GM18868 (cell line): Measurements from ENCODE around the gene RASSF3.
"Not testable (repeated sequence)": the region's sequence is repeated elsewhere in the genome, so short reads cannot be mapped to it uniquely, and the experiment has no call there.

Experiments
- ATAC-seq: cut with Tn5 transposase; IDR thresholded peaks from one replicate; pipeline ENCODE4 v1.9.1; 2021; ENCODE audit warnings: mild to moderate bottlenecking, moderate library complexity; ENCODE audit not compliant: unreplicated experiment

RASSF3 gene

DNA sequence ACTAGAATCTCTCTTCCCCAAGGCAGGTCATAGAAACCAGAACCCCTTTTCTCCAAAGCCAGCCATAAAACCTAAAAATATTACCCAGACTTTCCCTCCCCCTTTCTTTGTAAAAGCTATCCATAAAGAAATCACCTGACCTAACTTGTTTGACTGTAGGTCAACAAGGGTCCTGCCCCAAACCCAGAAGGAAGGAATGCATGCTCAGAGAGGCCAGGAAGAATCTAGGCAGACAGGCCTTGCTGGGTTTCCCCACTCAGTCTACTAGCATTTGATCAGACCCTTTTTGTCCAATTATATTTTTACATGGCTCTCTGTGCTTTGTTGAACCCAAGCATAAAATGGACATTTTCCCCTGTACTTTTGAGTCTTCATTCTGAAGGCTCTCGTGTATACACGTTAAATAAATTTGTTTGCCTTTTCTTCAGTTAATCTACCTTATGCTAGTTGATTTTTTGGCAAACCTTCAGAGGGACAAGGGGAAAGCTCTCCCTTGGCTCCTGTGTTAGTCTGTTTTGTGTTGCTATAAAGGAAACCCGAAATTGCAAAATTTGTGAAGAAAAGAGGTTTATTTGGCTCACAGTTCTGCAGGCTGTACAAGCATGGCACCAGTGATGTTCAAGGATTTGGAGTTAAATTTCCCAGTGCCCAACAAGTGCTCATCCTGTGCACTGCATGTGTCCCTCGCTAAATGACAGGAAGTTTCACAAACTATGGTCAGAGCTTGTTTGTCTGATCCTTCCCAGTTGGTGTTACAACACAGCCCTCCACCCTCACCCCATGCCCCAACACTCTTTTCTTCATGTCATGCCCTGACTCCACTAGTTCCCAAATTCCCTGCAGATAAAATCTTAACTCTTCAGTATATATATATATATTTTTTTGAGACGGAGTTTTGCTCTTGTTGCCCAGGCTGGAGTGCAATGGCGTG, 14.2 kb upstream of the RASSF3 start:
- no peak for ATAC-seq

- no peak for ATAC-seq
Measured at GRCh38 chr12:64598831-64599230, 11.5 kb upstream of the RASSF3 start.

DNA sequence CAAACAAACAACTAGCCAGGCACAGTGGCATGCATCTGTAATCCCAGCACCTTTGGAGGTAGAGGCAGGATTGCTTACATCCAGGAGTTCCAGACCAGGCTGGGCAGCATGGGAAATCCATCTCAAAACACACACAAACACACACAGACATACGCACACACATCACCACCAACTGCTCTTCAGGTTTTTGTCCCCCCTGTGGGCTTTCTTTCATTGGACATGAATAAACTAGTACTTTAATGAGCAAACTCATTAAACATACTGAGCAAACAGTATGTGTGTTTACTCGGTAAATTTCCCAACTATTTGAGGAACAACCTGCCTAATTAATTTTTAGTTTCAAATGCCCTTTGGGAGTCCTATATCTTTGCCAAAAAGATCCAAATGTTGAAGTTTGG, 10.1 kb upstream of the RASSF3 start:
- ATAC-seq, result no peak

DNA sequence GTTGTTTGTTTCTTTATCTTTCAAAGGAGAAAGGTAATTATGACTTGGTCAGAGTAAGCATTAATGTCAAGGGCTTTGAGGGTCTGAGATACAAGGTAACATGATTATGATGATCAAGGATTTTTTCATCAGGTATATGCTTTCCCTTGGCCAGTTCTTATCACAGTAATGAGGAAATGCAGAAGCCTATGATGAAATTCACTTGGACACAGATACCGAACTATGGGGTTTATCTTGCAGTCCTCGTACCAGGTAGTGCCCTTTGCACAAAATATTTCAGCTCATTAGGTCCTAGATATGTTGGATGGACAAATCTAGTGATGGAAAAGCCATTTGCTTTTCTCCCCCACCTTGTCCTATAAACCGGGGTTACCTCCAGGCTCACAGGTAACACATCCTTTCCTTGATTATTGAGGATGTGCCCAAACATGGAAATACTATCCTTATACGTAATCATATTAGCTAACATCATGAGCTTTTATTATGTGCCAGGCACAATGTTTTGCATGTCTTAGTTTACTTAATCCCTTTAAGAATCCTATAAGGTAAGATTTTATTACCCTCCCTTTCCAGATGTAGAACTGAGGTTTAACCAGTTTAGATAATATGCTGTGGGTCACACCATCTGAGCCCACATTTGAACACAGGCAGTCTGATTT, 7.0 kb upstream of the RASSF3 start:
- no peak for ATAC-seq

DNA sequence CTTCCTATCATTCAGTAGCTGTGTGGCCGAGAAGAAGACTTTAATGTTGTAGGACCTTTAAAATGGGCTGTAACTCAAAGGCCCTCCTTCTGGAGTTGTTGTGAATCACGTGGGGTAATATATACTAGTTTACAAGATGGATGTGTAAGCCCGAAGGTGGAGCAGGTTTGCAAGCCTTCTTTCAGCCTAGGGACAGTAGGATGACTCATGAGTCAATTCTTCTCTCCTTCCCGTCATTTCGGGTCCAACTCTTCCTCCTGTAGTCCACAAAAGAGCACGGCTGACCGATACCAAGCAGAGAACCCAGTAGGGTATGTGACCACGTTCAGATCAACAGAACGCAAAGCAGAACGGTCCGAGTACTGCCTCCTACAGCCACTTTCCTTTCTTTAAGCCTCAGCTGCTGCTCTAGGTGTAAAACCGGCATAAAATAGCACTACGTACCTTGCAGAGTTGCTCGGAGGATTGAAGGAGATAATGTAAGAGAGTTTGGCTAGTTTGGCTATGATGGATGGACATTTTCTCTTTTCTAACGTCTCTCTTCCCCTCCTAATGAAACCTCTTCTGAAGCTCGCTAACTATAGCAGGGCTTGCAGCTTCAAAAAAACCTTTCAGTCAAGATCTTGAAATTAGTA, 1.3 kb upstream of the RASSF3 start:
- peak; percentile 34 for ATAC-seq

- no peak for ATAC-seq
Measured at GRCh38 chr12:64609536-64610078, 688 bp upstream of the RASSF3 start.

- ATAC-seq, result peak; percentile 42
Measured at GRCh38 chr12:64610660-64611340, 505 bp downstream of the RASSF3 start.

- no peak for ATAC-seq
Measured at GRCh38 chr12:64611341-64612284, 1.3 kb downstream of the RASSF3 start.

GRCh38 chr12:64612843-64613242, 2.5 kb downstream of the RASSF3 start:
- ATAC-seq, result no peak

DNA sequence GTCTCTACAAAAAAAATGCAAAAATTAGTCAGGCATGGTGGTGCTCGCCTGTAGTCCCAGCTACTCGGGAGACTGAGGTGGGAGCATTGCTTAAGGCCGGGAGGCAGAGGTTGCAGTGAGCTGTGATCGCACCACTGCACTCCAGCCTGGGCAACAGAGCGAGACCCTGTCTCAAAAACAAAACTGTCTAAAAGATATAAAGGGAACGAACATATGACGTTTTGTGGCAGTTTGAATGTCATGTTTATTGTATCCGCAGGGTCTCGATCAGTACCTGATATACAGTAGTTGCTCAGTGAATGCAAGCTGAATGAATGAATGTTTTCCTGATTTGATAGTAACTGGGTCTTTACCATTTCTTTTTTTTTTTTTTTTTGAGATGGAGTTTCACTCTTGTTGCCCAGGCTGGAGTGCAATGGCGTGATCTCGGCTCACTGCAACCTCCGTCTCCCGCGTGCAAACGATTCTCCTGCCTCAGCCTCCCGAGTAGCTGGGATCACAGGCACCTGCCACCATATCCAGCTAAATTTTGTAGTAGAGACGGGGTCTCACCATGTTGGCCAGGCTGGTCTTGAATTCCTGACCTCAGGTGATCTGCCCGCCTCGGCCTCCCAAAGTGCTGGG, 3.6 kb downstream of the RASSF3 start:
- ATAC-seq, result not testable (repeated sequence)

DNA sequence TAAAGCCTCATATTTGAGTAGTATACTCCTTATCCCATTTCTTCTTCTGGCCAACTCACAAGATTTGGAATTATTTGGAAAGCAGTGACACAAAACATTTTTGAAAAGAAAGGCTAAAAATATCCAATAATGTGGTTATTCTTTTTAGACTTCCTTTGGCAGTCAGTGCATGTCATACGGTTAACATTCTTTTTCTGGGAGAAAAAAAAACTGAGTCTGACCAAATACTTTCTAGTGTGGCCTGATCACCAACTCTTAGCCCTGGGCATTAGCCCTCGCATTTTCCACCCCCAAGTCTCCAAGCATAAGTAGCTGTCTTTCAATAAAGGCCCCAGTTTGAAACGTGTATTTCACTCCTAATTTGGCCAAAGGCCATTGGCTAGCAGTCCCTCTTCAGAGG, 5.9 kb downstream of the RASSF3 start:
- ATAC-seq, result no peak

- peak; percentile 63 for ATAC-seq
Measured at GRCh38 chr12:64618953-64619590, 8.8 kb downstream of the RASSF3 start.

GRCh38 chr12:64621257-64621942, 11.1 kb downstream of the RASSF3 start:
- peak; percentile 68 for ATAC-seq

- ATAC-seq, result no peak
Measured at GRCh38 chr12:64624035-64624434, 13.7 kb downstream of the RASSF3 start.

GRCh38 chr12:64625243-64626077, 15.2 kb downstream of the RASSF3 start:
- peak; percentile 45 for ATAC-seq

- ATAC-seq, result not testable (repeated sequence)
Measured at GRCh38 chr12:64626588-64626987, 16.3 kb downstream of the RASSF3 start.

DNA sequence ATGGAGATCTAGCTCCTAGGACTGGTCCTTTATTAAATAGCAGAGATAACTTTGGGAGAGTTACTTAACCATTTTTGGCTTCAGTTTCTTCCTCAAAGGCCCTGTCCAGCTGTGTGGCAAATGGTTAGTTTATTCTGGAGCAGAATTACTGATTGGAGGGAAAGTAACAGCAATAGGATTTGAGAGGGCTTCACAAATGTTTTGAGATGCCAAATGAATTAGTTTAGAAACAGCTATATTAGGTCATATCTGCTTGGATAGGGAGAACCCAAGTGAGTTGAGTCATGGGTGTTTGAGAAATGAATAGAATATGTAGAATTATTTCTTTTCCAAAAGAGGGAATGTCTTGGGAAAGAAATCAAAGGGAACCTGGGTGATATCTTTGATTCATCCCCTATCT, 17.5 kb downstream of the RASSF3 start:
- no peak for ATAC-seq
